Prostate gland (tissue), 2 donors: ENCODE results near the gene ZMYND12. TPM values are rescaled to one million over a fixed set of nuclear protein-coding genes. Genes with fewer than 3 reads are reported as not detected.

Experiments used
- DNase-seq: peaks from one replicate; pipeline ENCODE4 v3.0.0-alpha.2; 2019; ENCODE audit warnings: low spot score
- H3K27ac ChIP-seq, 2 donors: fragments of 200-600 bp; sonication (generic); 2 replicates each; pipeline ENCODE4 v1.5.1; 2017 to 2019
- H3K27me3 ChIP-seq: fragments of 200-600 bp; sonication (generic); replicated peaks from 2 replicates; pipeline ENCODE4 v1.5.1; 2019; ENCODE audit not compliant: insufficient read depth
- H3K36me3 ChIP-seq, 2 donors: fragments of 200-600 bp; sonication (generic); 1 replicate in 1 of 2; 2 replicates in 1 of 2; pipeline versions ENCODE4 v1.5.1 to v1.8.1; 2017 to 2019
- H3K4me1 ChIP-seq: fragments of 200-600 bp; sonication (generic); replicated peaks from 2 replicates; pipeline ENCODE4 v1.5.1; 2019
- H3K4me3 ChIP-seq, 2 donors: fragments of 200-600 bp; sonication (generic); 2 replicates each; pipeline ENCODE4 v1.5.1; 2017 to 2019
- H3K9me3 ChIP-seq: fragments of 200-600 bp; sonication (generic); 2 replicates; pipeline ENCODE4 v1.5.1; 2017
- CTCF ChIP-seq, 4 experiments: fragments of 200-600 bp in 2 of 4; fragments of 450-650 bp in 2 of 4; sonication (generic) in 2 of 4; IDR thresholded peaks; 1 replicate in 3 of 4; 2 replicates in 1 of 4; pipeline ENCODE4 v1.5.1; 2016 to 2019; ENCODE audit warnings: antibody characterized with exemption in 4 of 4, mild to moderate bottlenecking in 2 of 4, moderate library complexity in 2 of 4
- POLR2A ChIP-seq: fragments of 450-650 bp; IDR thresholded peaks from one replicate; pipeline ENCODE4 v1.6.1; 2016; ENCODE audit warnings: antibody characterized with exemption, mild to moderate bottlenecking
- POLR2AphosphoS5 ChIP-seq: sonication (generic); formaldehyde crosslinking; IDR thresholded peaks from one replicate; pipeline ENCODE4 v1.6.1; 2017; ENCODE audit warnings: antibody characterized with exemption
- WGBS: methylation state at CpG from one replicate; pipeline ENCODE4 v1.1.5; 2018; 5-methylcytosine and 5-hydroxymethylcytosine counted together
- intact Hi-C: fragments of 100-400 bp; cut with DNase I; formaldehyde crosslinking; loops from one replicate; pipeline ENCODE4 v1.14.2; 2022
- total RNA-seq, 2 donors: library from RNA; depleted of rRNA; stranded (reverse); fragments of >200 nt; gene quantifications; one replicate each; pipeline ENCODE4 v1.1.0, GENCODE V29; 2016

ZMYND12 gene
- total RNA-seq, 2 donors from 2014 or later, result 2.0 to 12.7 TPM

GRCh38 chr1:42461196-42461595 lies 5.4 kb upstream of the ZMYND12 start:
- intact Hi-C loops, result loop anchor here (10.0 kb wide), 1 partner anchor 304 kb away; the partner anchor contains the start of genes C1orf50 and P3H1
- 80% methylated on average over 2 of the region's 2 CpGs for WGBS
- no peak overlapping the region for H3K4me3 ChIP-seq

GRCh38 chr1:42456754-42457089 lies 900 bp upstream of the ZMYND12 start:
- TF ChIP-seq CTCF (IDR thresholded peaks at IDR 0.05) (no peak), POLR2A (no peak), POLR2AphosphoS5 (no peak)
- Histone ChIP-seq H3K36me3 (peaks cover 0 to 5% of the 10 kb centered on the region in 2 donors), H3K4me3 (peak overlapping the region; percentile 88 to 97), H3K27me3 (no peaks in the 10 kb centered on the region), H3K4me1 (peaks cover 5% of the 10 kb centered on the region), H3K27ac (peak overlapping the region; percentile 87 to 92), H3K9me3 (no peaks in the 10 kb centered on the region)
- peak; percentile 42 for DNase-seq
- WGBS, result under 1% methylated on average over 23 of the region's 23 CpGs
- intact Hi-C loops, result loop anchor here (5.0 to 10.0 kb wide), 3 partner anchors 119 to 282 kb away; partner anchors contain the start of gene FOXJ3

More at GRCh38 chr1:42461196-42461595, 5.4 kb upstream of the ZMYND12 start:
- Histone ChIP-seq H3K4me1 (peaks cover 5% of the 10 kb centered on the region), H3K27ac (no peak overlapping the region), H3K27me3 (no peaks in the 10 kb centered on the region), H3K9me3 (no peaks in the 10 kb centered on the region), H3K36me3 (peaks cover 0 to 5% of the 10 kb centered on the region in 2 donors)
- DNase-seq, result no peak
- no peak for TF ChIP-seq POLR2A

GRCh38 chr1:42454403-42454802 lies 1.4 kb downstream of the ZMYND12 start:
- Histone ChIP-seq H3K4me3 (no peak overlapping the region), H3K36me3 (peaks cover 0 to under 1% of the 10 kb centered on the region in 2 donors), H3K27ac (no peak overlapping the region), H3K4me1 (peaks cover 5% of the 10 kb centered on the region), H3K9me3 (no peaks in the 10 kb centered on the region), H3K27me3 (no peaks in the 10 kb centered on the region)
- TF ChIP-seq POLR2A, result no peak
- TF ChIP-seq CTCF (IDR thresholded peaks at IDR 0.05), result no peak
- TF ChIP-seq POLR2AphosphoS5, result no peak
- intact Hi-C loops, result loop anchor here (10.0 kb wide), 1 partner anchor 280 kb away; no protein-coding TSS in a partner anchor
- 98% methylated on average over 5 of the region's 5 CpGs for WGBS
- no peak for DNase-seq

GRCh38 chr1:42453386-42453785 lies 2.4 kb downstream of the ZMYND12 start:
- TF ChIP-seq POLR2AphosphoS5 (no peak), CTCF (IDR thresholded peaks at IDR 0.05) (no peak), POLR2A (no peak)
- 84% methylated on average over 4 of the region's 4 CpGs for WGBS
- intact Hi-C loops, result loop anchor here (10.0 kb wide), 1 partner anchor 279 kb away; no protein-coding TSS in a partner anchor
- no peak overlapping the region for H3K27ac ChIP-seq
- peaks cover 5% of the 10 kb centered on the region for H3K4me1 ChIP-seq
- no peaks in the 10 kb centered on the region for H3K36me3 ChIP-seq
- H3K27me3 ChIP-seq, result no peaks in the 10 kb centered on the region
- no peak for DNase-seq
- no peaks in the 10 kb centered on the region for H3K9me3 ChIP-seq
- H3K4me3 ChIP-seq, result no peak overlapping the region

GRCh38 chr1:42450061-42450460 lies 5.8 kb downstream of the ZMYND12 start:
- no peak for DNase-seq
- TF ChIP-seq POLR2A, result no peak
- no peak for TF ChIP-seq CTCF (IDR thresholded peaks at IDR 0.05)
- TF ChIP-seq POLR2AphosphoS5, result no peak
- 43% methylated on average over 1 of the region's 1 CpG for WGBS
- intact Hi-C loops, result loop anchor here (10.0 kb wide), 1 partner anchor 275 kb away; no protein-coding TSS in a partner anchor
- no peaks in the 10 kb centered on the region for H3K36me3 ChIP-seq
- H3K27ac ChIP-seq, result no peak overlapping the region
- H3K27me3 ChIP-seq, result no peaks in the 10 kb centered on the region
- H3K4me1 ChIP-seq, result no peaks in the 10 kb centered on the region
- no peak overlapping the region for H3K4me3 ChIP-seq
- no peaks in the 10 kb centered on the region for H3K9me3 ChIP-seq
